Measurements from ENCODE around the gene KLF13.

DNA sequence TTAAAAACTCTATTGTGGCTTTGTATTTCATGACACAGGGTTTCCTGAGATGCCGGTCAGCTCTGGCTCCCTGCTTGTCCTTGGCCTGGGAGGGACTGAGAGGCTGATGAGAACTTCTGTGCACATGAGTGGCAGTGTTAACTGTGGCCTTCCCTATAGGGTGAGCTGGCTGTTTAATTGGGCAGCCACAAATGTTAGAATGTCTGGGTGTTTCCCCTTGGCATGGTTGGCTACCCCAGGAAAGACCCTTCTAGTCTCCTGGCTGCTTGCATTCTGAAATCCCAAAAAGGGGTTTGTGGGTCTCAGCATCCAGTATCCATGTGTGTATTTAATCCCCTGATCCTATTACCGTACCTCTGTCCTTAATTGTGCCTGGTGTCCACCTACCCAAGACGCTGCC lies 3.0 kb upstream of the KLF13 start:
- TF ChIP-seq EZH2 (IDR thresholded peaks at IDR 0.05; ENCODE audit: low read length, missing control alignments) = no peak
- TF ChIP-seq, protein P1, sequence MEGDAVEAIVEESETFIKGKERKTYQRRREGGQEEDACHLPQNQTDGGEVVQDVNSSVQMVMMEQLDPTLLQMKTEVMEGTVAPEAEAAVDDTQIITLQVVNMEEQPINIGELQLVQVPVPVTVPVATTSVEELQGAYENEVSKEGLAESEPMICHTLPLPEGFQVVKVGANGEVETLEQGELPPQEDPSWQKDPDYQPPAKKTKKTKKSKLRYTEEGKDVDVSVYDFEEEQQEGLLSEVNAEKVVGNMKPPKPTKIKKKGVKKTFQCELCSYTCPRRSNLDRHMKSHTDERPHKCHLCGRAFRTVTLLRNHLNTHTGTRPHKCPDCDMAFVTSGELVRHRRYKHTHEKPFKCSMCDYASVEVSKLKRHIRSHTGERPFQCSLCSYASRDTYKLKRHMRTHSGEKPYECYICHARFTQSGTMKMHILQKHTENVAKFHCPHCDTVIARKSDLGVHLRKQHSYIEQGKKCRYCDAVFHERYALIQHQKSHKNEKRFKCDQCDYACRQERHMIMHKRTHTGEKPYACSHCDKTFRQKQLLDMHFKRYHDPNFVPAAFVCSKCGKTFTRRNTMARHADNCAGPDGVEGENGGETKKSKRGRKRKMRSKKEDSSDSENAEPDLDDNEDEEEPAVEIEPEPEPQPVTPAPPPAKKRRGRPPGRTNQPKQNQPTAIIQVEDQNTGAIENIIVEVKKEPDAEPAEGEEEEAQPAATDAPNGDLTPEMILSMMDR (conservative IDR thresholded peaks at IDR 0.05 in 1 of 2, IDR thresholded peaks at IDR 0.05 in 1 of 2; ENCODE audit: low read depth in 1 of 2, low read length in 2 of 2) = no peak
